GM12874 (cell line): ENCODE results near the gene AUTS2.

ENCODE experiments used
- TF ChIP-seq, protein P1 (sequence below): IDR thresholded peaks from 2 replicates; pipeline ENCODE4 v1.5.1; 2011; ENCODE audit warnings: low read depth, mild to moderate bottlenecking, control low read depth, low read length, moderate library complexity; ENCODE audit not compliant: insufficient read depth

AUTS2 gene

DNA sequence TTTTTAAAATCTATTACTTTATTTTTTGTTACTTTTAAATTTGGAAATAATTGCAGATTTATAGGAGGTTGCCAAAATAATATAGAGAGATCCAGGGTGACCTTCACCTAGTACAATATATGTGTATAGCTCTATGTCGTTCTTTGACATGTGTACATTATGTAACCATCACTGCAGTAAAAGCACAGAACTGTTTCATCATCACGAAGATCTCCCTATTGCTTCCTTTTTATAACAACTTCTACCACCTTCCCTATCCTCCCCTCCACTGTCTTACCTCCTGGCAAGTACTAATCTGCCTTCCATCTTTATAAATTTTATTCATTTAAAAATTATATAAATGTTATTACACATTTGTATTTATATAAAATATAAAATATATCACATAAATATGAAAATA, 251.0 kb downstream of the AUTS2 start:
- TF ChIP-seq, protein P1, sequence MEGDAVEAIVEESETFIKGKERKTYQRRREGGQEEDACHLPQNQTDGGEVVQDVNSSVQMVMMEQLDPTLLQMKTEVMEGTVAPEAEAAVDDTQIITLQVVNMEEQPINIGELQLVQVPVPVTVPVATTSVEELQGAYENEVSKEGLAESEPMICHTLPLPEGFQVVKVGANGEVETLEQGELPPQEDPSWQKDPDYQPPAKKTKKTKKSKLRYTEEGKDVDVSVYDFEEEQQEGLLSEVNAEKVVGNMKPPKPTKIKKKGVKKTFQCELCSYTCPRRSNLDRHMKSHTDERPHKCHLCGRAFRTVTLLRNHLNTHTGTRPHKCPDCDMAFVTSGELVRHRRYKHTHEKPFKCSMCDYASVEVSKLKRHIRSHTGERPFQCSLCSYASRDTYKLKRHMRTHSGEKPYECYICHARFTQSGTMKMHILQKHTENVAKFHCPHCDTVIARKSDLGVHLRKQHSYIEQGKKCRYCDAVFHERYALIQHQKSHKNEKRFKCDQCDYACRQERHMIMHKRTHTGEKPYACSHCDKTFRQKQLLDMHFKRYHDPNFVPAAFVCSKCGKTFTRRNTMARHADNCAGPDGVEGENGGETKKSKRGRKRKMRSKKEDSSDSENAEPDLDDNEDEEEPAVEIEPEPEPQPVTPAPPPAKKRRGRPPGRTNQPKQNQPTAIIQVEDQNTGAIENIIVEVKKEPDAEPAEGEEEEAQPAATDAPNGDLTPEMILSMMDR, result no peak

- TF ChIP-seq, protein P1, result no peak
Observed at GRCh38 chr7:69857014-69857413, 258.7 kb downstream of the AUTS2 start.

- TF ChIP-seq, protein P1, result no peak
Observed at GRCh38 chr7:69858471-69858870, 260.2 kb downstream of the AUTS2 start.

DNA sequence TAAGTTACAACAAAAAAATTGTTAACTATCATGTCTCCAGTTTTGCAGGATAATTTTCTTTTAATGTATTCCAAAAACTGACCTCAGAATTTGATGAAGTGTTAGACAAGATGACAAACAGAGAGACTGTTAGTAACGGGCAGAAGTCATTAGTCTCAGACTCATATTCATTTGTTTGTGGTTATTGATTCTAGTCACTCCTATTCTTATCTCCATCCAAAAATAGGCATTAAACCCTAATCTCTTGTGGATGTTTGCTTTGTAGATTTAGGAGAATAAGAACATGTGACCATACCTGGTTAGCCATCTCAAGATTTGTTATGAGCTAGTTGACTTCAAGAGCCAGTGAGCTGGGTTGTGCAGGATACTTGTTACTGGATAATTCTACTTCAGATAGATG, 261.1 kb downstream of the AUTS2 start:
- TF ChIP-seq, protein P1, result no peak

DNA sequence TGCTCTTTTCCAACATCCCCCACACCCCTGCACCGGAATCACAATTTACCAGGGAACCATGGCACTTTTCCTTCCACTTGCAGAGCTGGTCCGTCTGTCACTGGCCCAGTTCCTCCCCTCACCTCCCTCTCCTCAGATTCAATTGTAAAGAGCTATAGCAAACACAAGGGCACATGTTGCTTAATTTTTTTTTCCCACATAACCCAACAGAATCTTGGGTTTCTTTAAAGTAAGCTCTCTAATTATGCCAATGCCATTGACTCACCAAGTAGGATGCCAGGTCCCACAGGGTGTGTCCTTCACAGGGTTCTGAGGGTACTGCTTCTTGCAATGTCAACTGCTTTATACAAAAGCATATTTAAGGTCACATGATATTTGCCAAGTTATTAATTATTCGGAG, 262.2 kb downstream of the AUTS2 start:
- TF ChIP-seq, protein P1, result no peak

- TF ChIP-seq, protein P1, result no peak
Observed at GRCh38 chr7:69860941-69861622, 262.8 kb downstream of the AUTS2 start.

DNA sequence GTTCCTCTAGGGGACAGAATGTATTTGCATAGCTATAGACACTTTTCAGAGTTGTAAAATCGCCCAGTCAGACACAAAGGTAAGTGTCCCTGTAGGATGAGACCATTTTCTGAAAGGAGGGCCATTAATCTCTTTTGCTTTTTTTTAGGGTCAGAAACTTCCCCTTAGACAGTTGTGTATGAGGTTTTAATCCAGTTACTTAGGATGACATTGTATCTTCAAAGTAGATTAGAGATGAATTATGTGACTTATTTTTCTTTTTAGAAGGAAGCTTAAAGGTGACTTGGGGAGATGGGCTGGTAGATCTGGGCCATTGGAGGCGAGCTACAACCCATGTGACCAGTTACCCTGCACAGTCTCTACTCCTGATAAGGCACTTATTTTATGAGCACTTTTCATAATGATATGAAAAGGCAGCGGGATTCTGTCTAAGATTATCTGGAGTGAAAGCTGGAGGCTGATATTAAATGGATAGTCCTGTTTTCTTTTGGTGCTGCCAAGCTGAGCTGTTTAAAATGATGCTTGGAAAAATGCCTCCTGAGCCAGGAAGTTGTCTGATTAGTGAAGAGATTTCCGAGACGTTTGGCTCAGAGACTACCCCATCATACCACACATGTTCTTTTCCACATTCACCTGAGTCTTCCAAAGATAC, 264.3 kb downstream of the AUTS2 start:
- TF ChIP-seq, protein P1, result no peak
